CD14-positive monocyte (primary cell): Measurements from ENCODE around the gene ATP8B3. TPM values are rescaled to one million over a fixed set of nuclear protein-coding genes. Genes with fewer than 3 reads are reported as not detected.

ENCODE experiments used
- DNase-seq, 3 donors: peaks; one replicate each; pipeline ENCODE4 v3.0.0-alpha.2; 2011 to 2022
- H2AFZ ChIP-seq: 2 replicates; pipeline ENCODE4 v1.6.0; 2012; ENCODE audit warnings: mild to moderate bottlenecking, low read depth, low read length, inconsistent platforms; ENCODE audit not compliant: insufficient read depth, poor library complexity, severe bottlenecking
- H3K27ac ChIP-seq, 2 donors: 1 replicate in 1 of 2; 2 replicates in 1 of 2; pipeline ENCODE4 v1.5.1; 2012 to 2013; ENCODE audit warnings: low read length in 2 of 2, control low read depth in 1 of 2, inconsistent platforms in 1 of 2, low read depth in 1 of 2, mild to moderate bottlenecking in 1 of 2
- H3K27me3 ChIP-seq, 2 donors: one replicate each; pipeline versions ENCODE4 v1.6.0 to v1.6.1; 2011 to 2013; ENCODE audit warnings: low read length in 2 of 2; ENCODE audit not compliant: control insufficient read depth in 2 of 2, insufficient read depth in 2 of 2
- H3K36me3 ChIP-seq, 2 donors: replicated peaks in 1 of 2; 1 replicate in 1 of 2; 2 replicates in 1 of 2; pipeline versions ENCODE4 v1.5.1 to v1.6.1; 2012 to 2013; ENCODE audit warnings: low read length in 2 of 2, control low read depth in 1 of 2, inconsistent platforms in 1 of 2, mild to moderate bottlenecking in 1 of 2; ENCODE audit not compliant: insufficient read depth in 2 of 2, control insufficient read depth in 1 of 2
- H3K4me1 ChIP-seq, 2 donors: 1 replicate in 1 of 2; 2 replicates in 1 of 2; pipeline versions ENCODE4 v1.5.1 to v1.6.1; 2012 to 2013; ENCODE audit warnings: low read length in 2 of 2, control low read depth in 1 of 2, inconsistent platforms in 1 of 2, mild to moderate bottlenecking in 1 of 2, moderate library complexity in 1 of 2; ENCODE audit not compliant: insufficient read depth in 2 of 2, control insufficient read depth in 1 of 2
- H3K4me2 ChIP-seq: replicated peaks from 2 replicates; pipeline ENCODE3; 2012; ENCODE audit warnings: low read length, moderate library complexity, mild to moderate bottlenecking; ENCODE audit not compliant: poor library complexity, severe bottlenecking; ENCODE audit errors: extremely low read depth
- H3K4me3 ChIP-seq, 3 experiments: fragments of 200-600 bp in 1 of 3; sonication (generic) in 1 of 3; replicated peaks in 1 of 3; 1 replicate in 2 of 3; 2 replicates in 1 of 3; pipeline ENCODE4 v1.5.1; 2011 to 2013; ENCODE audit warnings: low read length in 3 of 3, mild to moderate bottlenecking in 3 of 3, control low read depth in 2 of 3, low read depth in 2 of 3, inconsistent platforms in 1 of 3, moderate library complexity in 1 of 3
- H3K79me2 ChIP-seq: 2 replicates; pipeline ENCODE4 v1.6.0; 2012; ENCODE audit warnings: mild to moderate bottlenecking, control low read depth, inconsistent platforms, low read length, moderate library complexity; ENCODE audit not compliant: insufficient read depth
- H3K9ac ChIP-seq: 2 replicates; pipeline ENCODE4 v1.6.0; 2017; ENCODE audit warnings: low read length, mild to moderate bottlenecking; ENCODE audit not compliant: insufficient read depth, poor library complexity, severe bottlenecking
- H3K9me3 ChIP-seq, 2 donors: replicated peaks in 1 of 2; 1 replicate in 1 of 2; 2 replicates in 1 of 2; pipeline versions ENCODE4 v1.5.1 to v1.6.1; 2012 to 2013; ENCODE audit warnings: low read length in 2 of 2, control low read depth in 1 of 2; ENCODE audit not compliant: control insufficient read depth in 1 of 2, insufficient read depth in 1 of 2
- H4K20me1 ChIP-seq: 2 replicates; pipeline ENCODE4 v1.6.0; 2012; ENCODE audit warnings: mild to moderate bottlenecking, low read length, control low read depth, moderate library complexity; ENCODE audit not compliant: insufficient read depth
- H3K27ac Mint-ChIP-seq, 7 donors: one replicate each; pipeline ENCODE4 v1.8.0; 2020; ENCODE audit warnings: mild to moderate bottlenecking in 7 of 7, mixed read lengths in 7 of 7, moderate library complexity in 6 of 7, inconsistent platforms in 2 of 7
- H3K27me3 Mint-ChIP-seq, 3 donors: one replicate each; pipeline ENCODE4 v1.8.0; 2021 to 2022; ENCODE audit warnings: low read depth in 3 of 3, mild to moderate bottlenecking in 3 of 3, mixed read lengths in 3 of 3, moderate library complexity in 3 of 3, inconsistent platforms in 1 of 3
- H3K36me3 Mint-ChIP-seq, 2 donors: one replicate each; pipeline ENCODE4 v1.8.0; 2020; ENCODE audit warnings: mixed read lengths in 2 of 2, inconsistent platforms in 1 of 2, mild to moderate bottlenecking in 1 of 2
- H3K4me1 Mint-ChIP-seq: one replicate; pipeline ENCODE4 v1.8.0; 2020; ENCODE audit warnings: mild to moderate bottlenecking, mixed read lengths
- H3K4me3 Mint-ChIP-seq, 2 donors: one replicate each; pipeline ENCODE4 v1.8.0; 2020; ENCODE audit warnings: mild to moderate bottlenecking in 2 of 2, mixed read lengths in 2 of 2, moderate library complexity in 1 of 2
- H3K9me3 Mint-ChIP-seq, 7 donors: one replicate each; pipeline ENCODE4 v1.8.0; 2020 to 2022; ENCODE audit warnings: mixed read lengths in 7 of 7, mild to moderate bottlenecking in 6 of 7, moderate library complexity in 6 of 7, inconsistent platforms in 2 of 7
- CTCF ChIP-seq: fragments of 200-600 bp; IDR thresholded peaks from one replicate; pipeline ENCODE4 v1.8.0; 2022; ENCODE audit warnings: antibody characterized with exemption, mild to moderate bottlenecking
- WGBS: methylation state at CpG from one replicate; pipeline ENCODE4 v1.1.5; 2013; ENCODE audit warnings: missing lambda C conversion rate; ENCODE audit not compliant: insufficient coverage; 5-methylcytosine and 5-hydroxymethylcytosine counted together
- intact Hi-C, 2 donors: fragments of 100-400 bp; cut with micrococcal nuclease; formaldehyde crosslinking; loops; one replicate each; pipeline versions ENCODE4 v1.15.0 to v1.15.1; 2023
- polyA plus RNA-seq, 3 donors: library from polyadenylated mRNA; depleted of rRNA in 1 of 3; unstranded in 2 of 3; stranded (reverse) in 1 of 3; fragments of 300-500 nt in 2 of 3; fragments of >200 nt in 1 of 3; fragmentation: Illumina TruSeq in 2 of 3; gene quantifications; 1 replicate in 2 of 3; 2 replicates in 1 of 3; pipeline ENCODE4 v1.2.3, GENCODE V29; 2012 to 2021

The ATP8B3 gene
- polyA plus RNA-seq, 3 donors, result 1.6 to 8.2 (median 1.8) TPM

- H3K9me3 Mint-ChIP-seq, result peaks cover 6 to 54% (median 31%) of the 10 kb centered on the region in 7 donors
- H3K27me3 Mint-ChIP-seq, result peaks cover 83 to 97% (median 88%) of the 10 kb centered on the region in 3 donors
- Histone ChIP-seq H3K9ac (no peak overlapping the region), H3K4me2 (no peak overlapping the region), H2AFZ (no peak overlapping the region), H4K20me1 (no peaks in the 10 kb centered on the region), H3K4me1 (no peaks in the 10 kb centered on the region), H3K9me3 (peaks cover 16 to 24% of the 10 kb centered on the region in 2 donors), H3K79me2 (no peaks in the 10 kb centered on the region), H3K27ac (no peak overlapping the region), H3K27me3 (peaks cover 33 to 83% of the 10 kb centered on the region in 2 donors), H3K36me3 (no peaks in the 10 kb centered on the region), H3K4me3 (no peak overlapping the region)
- no peak overlapping the region for H3K27ac Mint-ChIP-seq
- H3K4me1 Mint-ChIP-seq, result no peaks in the 10 kb centered on the region
- WGBS, result 8% methylated on average over 7 of the region's 23 CpGs
- TF ChIP-seq CTCF, result no peak
- H3K36me3 Mint-ChIP-seq, result peaks cover 2 to 5% of the 10 kb centered on the region in 2 donors
- peak overlapping the region in 1 of 2 donors; percentile 88 for H3K4me3 Mint-ChIP-seq
- intact Hi-C loops, result no loop called here
- no peak for DNase-seq
These were observed 35.4 kb downstream of the ATP8B3 start for GRCh38 chr19:1776606-1777147.

- H3K9me3 ChIP-seq, result peaks cover 18 to 27% of the 10 kb centered on the region in 2 donors
- H3K27me3 Mint-ChIP-seq, result peaks cover 81 to 97% (median 88%) of the 10 kb centered on the region in 3 donors
- intact Hi-C loops, result no loop called here
These were observed 36.0 kb downstream of the ATP8B3 start for GRCh38 chr19:1775951-1776605.

More at GRCh38 chr19:1775951-1776605, 36.0 kb downstream of the ATP8B3 start:
- no peak for TF ChIP-seq CTCF
- WGBS, result 4% methylated on average over 30 of the region's 50 CpGs
- DNase-seq, result no peak
- Histone ChIP-seq H3K27me3 (peaks cover 33 to 86% of the 10 kb centered on the region in 2 donors), H3K4me3 (no peak overlapping the region), H4K20me1 (no peaks in the 10 kb centered on the region), H3K4me2 (no peak overlapping the region), H3K36me3 (no peaks in the 10 kb centered on the region), H2AFZ (no peak overlapping the region), H3K9ac (no peak overlapping the region), H3K4me1 (no peaks in the 10 kb centered on the region), H3K27ac (no peak overlapping the region), H3K79me2 (no peaks in the 10 kb centered on the region)
- peaks cover 2 to 5% of the 10 kb centered on the region in 2 donors for H3K36me3 Mint-ChIP-seq
- no peaks in the 10 kb centered on the region for H3K4me1 Mint-ChIP-seq
- peak overlapping the region in 1 of 2 donors; percentile 88 for H3K4me3 Mint-ChIP-seq
- H3K9me3 Mint-ChIP-seq, result peaks cover 10 to 54% (median 31%) of the 10 kb centered on the region in 7 donors
- H3K27ac Mint-ChIP-seq, result no peak overlapping the region
